ENCODE measurements around the gene TSPAN7. TPM values are rescaled to one million over a fixed set of nuclear protein-coding genes. Genes with fewer than 3 reads are reported as not detected.

TSPAN7 gene
- total and polyA plus RNA-seq, 2 donors (not counting 3 experiments of a cell fraction or from before 2014, with no cell fraction given): 3.2 to 5.2 TPM

DNA sequence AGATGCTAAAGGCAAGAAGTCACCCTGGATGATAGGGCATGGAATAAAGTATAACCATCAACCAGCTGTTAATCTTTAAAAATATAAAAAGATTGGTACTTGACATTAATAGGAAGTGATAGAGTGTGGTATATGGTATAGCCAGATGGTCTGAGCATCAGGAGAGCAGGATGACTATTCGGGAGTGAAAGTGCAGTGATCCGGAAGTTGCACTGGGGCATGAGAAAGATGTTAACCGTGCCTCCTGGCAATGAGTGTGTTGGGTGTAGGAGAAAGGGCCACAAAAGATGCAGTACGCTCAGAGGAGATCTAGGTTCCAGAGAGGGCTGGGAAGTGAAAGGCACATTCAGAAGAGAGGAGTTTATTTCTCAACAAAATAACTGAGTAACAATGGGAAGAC lies 65.0 kb downstream of the TSPAN7 start:
- no peak overlapping the region for H2AFZ ChIP-seq (ENCODE audit: low read depth, low read length)
- dilution Hi-C loops (cut with MboI; ENCODE audit: extremely low pct_ligation_motif_present, low sequenced_read_pairs): no loop called here
- H3K79me2 ChIP-seq (ENCODE audit: control insufficient read depth, insufficient read depth, low read length): no peaks in the 10 kb centered on the region
- no peak overlapping the region for H3K27ac ChIP-seq (ENCODE audit: insufficient read depth, low read depth, low read length)
- H3K4me3 ChIP-seq (replicated peaks in 1 of 3; ENCODE audit: insufficient read depth in 1 of 3, low read depth in 1 of 3, low read length in 3 of 3): no peak overlapping the region
- no peak for DNase-seq (ENCODE audit: low read depth, low spot score)
- no peaks in the 10 kb centered on the region for H3K36me3 ChIP-seq (ENCODE audit: control insufficient read depth in 2 of 2, extremely low read depth in 1 of 2, insufficient read depth in 2 of 2, low read length in 2 of 2)
- no TSS peak for BruUV-seq (replicated peaks)
- intact Hi-C loops (cut with micrococcal nuclease): loop anchor here (10.0 kb wide), 1 partner anchor 291 kb away; no protein-coding TSS in a partner anchor
- no peaks in the 10 kb centered on the region for H3K4me1 ChIP-seq (ENCODE audit: control insufficient read depth, extremely low read depth, insufficient read depth, low read length)
- FAIRE-seq: no peak
- H3K9ac ChIP-seq (replicated peaks; ENCODE audit: extremely low read depth, insufficient read depth, low read length): no peak overlapping the region
- no peaks in the 10 kb centered on the region for H3K9me3 ChIP-seq (replicated peaks; ENCODE audit: control insufficient read depth, insufficient read depth, low read length)
- H4K20me1 ChIP-seq (replicated peaks; ENCODE audit: control insufficient read depth, extremely low read depth, insufficient read depth, low read length): no peaks in the 10 kb centered on the region
- ChIA-PET POLR2A (no interaction called here), CTCF (interaction anchor here (1.1 to 1.8 kb wide), 2 partner anchors 12 to 28 kb away, joined by 3 to 14 read pairs; no protein-coding TSS in a partner anchor)
- no peaks in the 10 kb centered on the region for H3K9me1 ChIP-seq (replicated peaks; ENCODE audit: control insufficient read depth, extremely low read depth, insufficient read depth, low read length)
- no peaks in the 10 kb centered on the region for H3K27me3 ChIP-seq (ENCODE audit: control insufficient read depth in 2 of 2, insufficient read depth in 2 of 2, low read length in 2 of 2)
- no peak overlapping the region for H3K4me2 ChIP-seq (ENCODE audit: insufficient read depth, low read length)
- TF ChIP-seq GATA2 (IDR thresholded peaks at IDR 0.05; ENCODE audit: insufficient read depth, insufficient read length, low read depth, low read length): no peak
- TF ChIP-seq EZH2 (IDR thresholded peaks at IDR 0.05; ENCODE audit: borderline replicate concordance, low read depth, low read length, severe bottlenecking): no peak
- TF ChIP-seq, protein P1, sequence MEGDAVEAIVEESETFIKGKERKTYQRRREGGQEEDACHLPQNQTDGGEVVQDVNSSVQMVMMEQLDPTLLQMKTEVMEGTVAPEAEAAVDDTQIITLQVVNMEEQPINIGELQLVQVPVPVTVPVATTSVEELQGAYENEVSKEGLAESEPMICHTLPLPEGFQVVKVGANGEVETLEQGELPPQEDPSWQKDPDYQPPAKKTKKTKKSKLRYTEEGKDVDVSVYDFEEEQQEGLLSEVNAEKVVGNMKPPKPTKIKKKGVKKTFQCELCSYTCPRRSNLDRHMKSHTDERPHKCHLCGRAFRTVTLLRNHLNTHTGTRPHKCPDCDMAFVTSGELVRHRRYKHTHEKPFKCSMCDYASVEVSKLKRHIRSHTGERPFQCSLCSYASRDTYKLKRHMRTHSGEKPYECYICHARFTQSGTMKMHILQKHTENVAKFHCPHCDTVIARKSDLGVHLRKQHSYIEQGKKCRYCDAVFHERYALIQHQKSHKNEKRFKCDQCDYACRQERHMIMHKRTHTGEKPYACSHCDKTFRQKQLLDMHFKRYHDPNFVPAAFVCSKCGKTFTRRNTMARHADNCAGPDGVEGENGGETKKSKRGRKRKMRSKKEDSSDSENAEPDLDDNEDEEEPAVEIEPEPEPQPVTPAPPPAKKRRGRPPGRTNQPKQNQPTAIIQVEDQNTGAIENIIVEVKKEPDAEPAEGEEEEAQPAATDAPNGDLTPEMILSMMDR (IDR thresholded peaks at IDR 0.05; ENCODE audit: extremely low read depth in 1 of 2, insufficient read depth in 1 of 2, low read depth in 1 of 2, low read length in 2 of 2): no peak
- TF ChIP-seq FOS (IDR thresholded peaks at IDR 0.05; ENCODE audit: borderline replicate concordance, insufficient read depth, low read length): no peak
- no peak for TF ChIP-seq POLR2A (IDR thresholded peaks at IDR 0.05; ENCODE audit: low read depth, low read length)
- TF ChIP-seq, protein P2, sequence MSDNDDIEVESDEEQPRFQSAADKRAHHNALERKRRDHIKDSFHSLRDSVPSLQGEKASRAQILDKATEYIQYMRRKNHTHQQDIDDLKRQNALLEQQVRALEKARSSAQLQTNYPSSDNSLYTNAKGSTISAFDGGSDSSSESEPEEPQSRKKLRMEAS (IDR thresholded peaks at IDR 0.05; ENCODE audit: insufficient read depth, insufficient read length): no peak
- no peak for TF ChIP-seq JUN (IDR thresholded peaks at IDR 0.05; ENCODE audit: borderline replicate concordance, insufficient read depth, insufficient read length, low read depth)
- no peak for TF ChIP-seq MYC (IDR thresholded peaks at IDR 0.05; ENCODE audit: low read depth, low read length)
- no peak for TF ChIP-seq POLR2AphosphoS5 (IDR thresholded peaks at IDR 0.05; ENCODE audit: insufficient read depth, low read depth, low read length)
